Activated CD4-positive, CD25-positive, alpha-beta regulatory T cell treated with anti-CD3 and anti-CD28 coated beads, Interleukin-2, amount 50 U/mL, for 72 hours (primary cell): ENCODE results near the gene NOL12.
"Not testable (repeated sequence)": the region's sequence is repeated elsewhere in the genome, so short reads cannot be mapped to it uniquely, and the experiment has no call there.

ENCODE experiments used
- DNase-seq: peaks from one replicate; pipeline ENCODE4 v3.0.0; 2021

NOL12 gene

GRCh38 chr22:37681001-37681424, 5.1 kb upstream of the NOL12 start:
- no peak for DNase-seq

- peak; percentile 77 for DNase-seq
Measured at GRCh38 chr22:37681556-37682049, 4.5 kb upstream of the NOL12 start.

- no peak for DNase-seq
Measured at GRCh38 chr22:37684803-37685615, 1.1 kb upstream of the NOL12 start.

- DNase-seq, result no peak
Measured at GRCh38 chr22:37690407-37690806, 4.3 kb downstream of the NOL12 start.

- no peak for DNase-seq
Measured at GRCh38 chr22:37690901-37691504, 4.9 kb downstream of the NOL12 start.

GRCh38 chr22:37692627-37693285, 6.6 kb downstream of the NOL12 start:
- DNase-seq, result no peak

GRCh38 chr22:37694131-37694530, 8.0 kb downstream of the NOL12 start:
- not testable (repeated sequence) for DNase-seq

GRCh38 chr22:37696260-37696656, 10.1 kb downstream of the NOL12 start:
- DNase-seq, result not testable (repeated sequence)

- DNase-seq, result peak; percentile 74
Measured at GRCh38 chr22:37696657-37697537, 10.8 kb downstream of the NOL12 start, which contains the start of gene TRIOBP. TRIOBP (plus strand) TSS chr22:37697048; CDS start chr22:37701366, 4,318 bp downstream.

- no peak for DNase-seq
Measured at GRCh38 chr22:37697538-37697835, 11.3 kb downstream of the NOL12 start.

- DNase-seq, result no peak
Measured at GRCh38 chr22:37701141-37701786, 15.1 kb downstream of the NOL12 start.

GRCh38 chr22:37703906-37704305, 17.8 kb downstream of the NOL12 start:
- DNase-seq, result no peak

GRCh38 chr22:37704645-37705044, 18.5 kb downstream of the NOL12 start:
- no peak for DNase-seq

GRCh38 chr22:37705205-37705604, 19.1 kb downstream of the NOL12 start:
- DNase-seq, result no peak

- DNase-seq, result no peak
Measured at GRCh38 chr22:37708580-37709444, 22.7 kb downstream of the NOL12 start.

GRCh38 chr22:37709445-37709765, 23.3 kb downstream of the NOL12 start:
- no peak for DNase-seq

- no peak for DNase-seq
Measured at GRCh38 chr22:37710675-37711074, 24.5 kb downstream of the NOL12 start.

- DNase-seq, result no peak
Measured at GRCh38 chr22:37711490-37711889, 25.3 kb downstream of the NOL12 start.

GRCh38 chr22:37713761-37714160, 27.6 kb downstream of the NOL12 start:
- no peak for DNase-seq

GRCh38 chr22:37714634-37715033, 28.5 kb downstream of the NOL12 start:
- no peak for DNase-seq

GRCh38 chr22:37715760-37716159, 29.6 kb downstream of the NOL12 start:
- DNase-seq, result no peak
